OCI-LY3 (cell line): ENCODE measurements around the gene MYO15A.

ENCODE experiments used
- H2AFZ ChIP-seq: fragments of 200-600, 300-600 bp; shearing (Covaris generic); 2 replicates; pipeline ENCODE4 v1.6.0; 2014; ENCODE audit warnings: antibody characterized with exemption, low read depth, low read length
- H3K27ac ChIP-seq: fragments of 200-600, 300-600 bp; sonication (generic); 2 replicates; pipeline ENCODE4 v1.5.1; 2014; ENCODE audit warnings: mild to moderate bottlenecking, low read length, moderate library complexity, mixed read lengths
- H3K27me3 ChIP-seq: fragments of 200-600, 300-600 bp; sonication (generic); 2 replicates; pipeline ENCODE4 v1.6.1; 2014; ENCODE audit warnings: low read depth, low read length, mixed read lengths
- H3K36me3 ChIP-seq: fragments of 200-600, 300-600 bp; sonication (generic); replicated peaks from 2 replicates; pipeline ENCODE3; 2014; ENCODE audit warnings: low read depth, low read length, mixed read lengths
- H3K4me1 ChIP-seq: fragments of 300-600, 200-600 bp; sonication (generic); 2 replicates; pipeline ENCODE4 v1.6.1; 2014; ENCODE audit warnings: low read length, mixed read lengths
- H3K4me2 ChIP-seq: fragments of 200-600, 300-600 bp; sonication (generic); 2 replicates; pipeline ENCODE4 v1.6.1; 2014; ENCODE audit warnings: low read length, mixed read lengths
- H3K4me3 ChIP-seq: fragments of 300-600, 200-600 bp; sonication (generic); 2 replicates; pipeline ENCODE4 v1.5.1; 2014; ENCODE audit warnings: antibody characterized with exemption, mild to moderate bottlenecking, low read length, moderate library complexity
- H3K79me2 ChIP-seq: fragments of 300-600, 200-600 bp; shearing (Covaris generic); 2 replicates; pipeline ENCODE4 v1.6.1; 2014; ENCODE audit warnings: mild to moderate bottlenecking, low read length, mixed read lengths
- H3K9ac ChIP-seq: fragments of 300-600, 200-600 bp; shearing (Covaris generic); 2 replicates; pipeline ENCODE4 v1.6.0; 2014; ENCODE audit warnings: mild to moderate bottlenecking, low read length, moderate library complexity
- H3K9me3 ChIP-seq: fragments of 200-600, 300-600 bp; shearing (Covaris generic); 2 replicates; pipeline ENCODE4 v1.6.1; 2014; ENCODE audit warnings: low read length, mixed read lengths; ENCODE audit not compliant: insufficient read depth
- H4K20me1 ChIP-seq: fragments of 200-600, 300-600 bp; sonication (generic); 2 replicates; pipeline ENCODE4 v1.6.1; 2016; ENCODE audit warnings: low read length, mixed read lengths; ENCODE audit not compliant: insufficient read depth
- CTCF ChIP-seq: fragments of 200-600, 300-600 bp; sonication (generic); IDR thresholded peaks from 2 replicates; pipeline ENCODE4 v1.5.1; 2014; ENCODE audit warnings: antibody characterized with exemption, low read length, low read depth
- EZH2phosphoT487 ChIP-seq: fragments of 200-600 bp; shearing (Covaris generic); IDR thresholded peaks from 2 replicates; pipeline ENCODE4 v1.6.1; 2018; ENCODE audit warnings: antibody characterized with exemption, mixed run types, low read depth

Gene MYO15A

GRCh38 chr17:18194804-18195203 lies 86.2 kb downstream of the MYO15A start:
- no peak for TF ChIP-seq EZH2phosphoT487
- TF ChIP-seq CTCF: no peak
- Histone ChIP-seq H3K4me3 (no peak overlapping the region), H3K36me3 (no peaks in the 10 kb centered on the region), H3K27ac (no peak overlapping the region), H2AFZ (no peak overlapping the region), H4K20me1 (0 out of 2 replicates have a peak, but pooled peaks cover 4% of the 10 kb centered on the region), H3K79me2 (peaks cover 46% of the 10 kb centered on the region), H3K9me3 (no peaks in the 10 kb centered on the region), H3K27me3 (no peaks in the 10 kb centered on the region), H3K4me2 (no peak overlapping the region), H3K9ac (no peak overlapping the region), H3K4me1 (no peaks in the 10 kb centered on the region)

GRCh38 chr17:18195246-18195645 lies 86.7 kb downstream of the MYO15A start:
- no peak for TF ChIP-seq CTCF
- TF ChIP-seq EZH2phosphoT487: no peak
- Histone ChIP-seq H3K79me2 (peaks cover 45% of the 10 kb centered on the region), H3K4me3 (no peak overlapping the region), H4K20me1 (0 out of 2 replicates have a peak, but pooled peaks cover 4% of the 10 kb centered on the region), H3K36me3 (no peaks in the 10 kb centered on the region), H3K9me3 (no peaks in the 10 kb centered on the region), H2AFZ (no peak overlapping the region), H3K27ac (no peak overlapping the region), H3K4me2 (no peak overlapping the region), H3K4me1 (no peaks in the 10 kb centered on the region), H3K9ac (no peak overlapping the region), H3K27me3 (no peaks in the 10 kb centered on the region)

- Histone ChIP-seq H3K9me3 (no peaks in the 10 kb centered on the region), H2AFZ (no peak overlapping the region), H3K79me2 (peaks cover 28% of the 10 kb centered on the region), H3K27ac (no peak overlapping the region), H4K20me1 (no peaks in the 10 kb centered on the region), H3K4me1 (no peaks in the 10 kb centered on the region), H3K4me2 (no peak overlapping the region), H3K27me3 (no peaks in the 10 kb centered on the region), H3K9ac (no peak overlapping the region), H3K4me3 (no peak overlapping the region), H3K36me3 (no peaks in the 10 kb centered on the region)
- no peak for TF ChIP-seq EZH2phosphoT487
- no peak for TF ChIP-seq CTCF
Measured at GRCh38 chr17:18197535-18198194, 89.1 kb downstream of the MYO15A start.

- TF ChIP-seq CTCF (no peak), EZH2phosphoT487 (no peak)
- H3K79me2 ChIP-seq: peaks cover 22% of the 10 kb centered on the region; the same call in 1 of the 2 replicates
Measured at GRCh38 chr17:18198530-18198929, 90.0 kb downstream of the MYO15A start.

More at GRCh38 chr17:18198530-18198929, 90.0 kb downstream of the MYO15A start:
- H3K27ac ChIP-seq: no peak overlapping the region
- H2AFZ ChIP-seq: no peak overlapping the region
- no peaks in the 10 kb centered on the region for H3K36me3 ChIP-seq
- no peaks in the 10 kb centered on the region for H3K9me3 ChIP-seq
- H3K9ac ChIP-seq: no peak overlapping the region
- H3K4me1 ChIP-seq: no peaks in the 10 kb centered on the region
- H4K20me1 ChIP-seq: no peaks in the 10 kb centered on the region
- H3K27me3 ChIP-seq: no peaks in the 10 kb centered on the region
- no peak overlapping the region for H3K4me3 ChIP-seq
- no peak overlapping the region for H3K4me2 ChIP-seq
